Stimulated activated effector memory CD8-positive, alpha-beta T cell treated with anti-CD3 and anti-CD28 coated beads, Interleukin-12 subunit alpha, Interleukin-12 subunit beta, amount 100 ng/mL, for 72 hours (primary cell): Measurements from ENCODE around the gene STXBP4.

Source experiments
- ATAC-seq: fragments of 150-1000 bp; cut with Tn5 transposase; 2 replicates; pipeline ENCODE4 v1.10.0; 2021
- DNase-seq, 2 donors: peaks; one replicate each; pipeline ENCODE4 v3.0.0; 2021 to 2022; ENCODE audit warnings: low spot score in 2 of 2
- H3K27ac Mint-ChIP-seq: one replicate; pipeline ENCODE4 v1.8.0; 2022; ENCODE audit warnings: mild to moderate bottlenecking, mixed read lengths
- H3K36me3 Mint-ChIP-seq: one replicate; pipeline ENCODE4 v1.8.0; 2022; ENCODE audit warnings: mild to moderate bottlenecking, mixed read lengths
- H3K4me1 Mint-ChIP-seq: one replicate; pipeline ENCODE4 v1.8.0; 2022; ENCODE audit warnings: mixed read lengths
- H3K4me3 Mint-ChIP-seq: one replicate; pipeline ENCODE4 v1.8.0; 2022; ENCODE audit warnings: mild to moderate bottlenecking, mixed read lengths
- H3K9me3 Mint-ChIP-seq: one replicate; pipeline ENCODE4 v1.8.0; 2022; ENCODE audit warnings: mixed read lengths

Gene STXBP4, protein sequence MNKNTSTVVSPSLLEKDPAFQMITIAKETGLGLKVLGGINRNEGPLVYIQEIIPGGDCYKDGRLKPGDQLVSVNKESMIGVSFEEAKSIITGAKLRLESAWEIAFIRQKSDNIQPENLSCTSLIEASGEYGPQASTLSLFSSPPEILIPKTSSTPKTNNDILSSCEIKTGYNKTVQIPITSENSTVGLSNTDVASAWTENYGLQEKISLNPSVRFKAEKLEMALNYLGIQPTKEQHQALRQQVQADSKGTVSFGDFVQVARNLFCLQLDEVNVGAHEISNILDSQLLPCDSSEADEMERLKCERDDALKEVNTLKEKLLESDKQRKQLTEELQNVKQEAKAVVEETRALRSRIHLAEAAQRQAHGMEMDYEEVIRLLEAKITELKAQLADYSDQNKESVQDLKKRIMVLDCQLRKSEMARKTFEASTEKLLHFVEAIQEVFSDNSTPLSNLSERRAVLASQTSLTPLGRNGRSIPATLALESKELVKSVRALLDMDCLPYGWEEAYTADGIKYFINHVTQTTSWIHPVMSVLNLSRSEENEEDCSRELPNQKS

DNA sequence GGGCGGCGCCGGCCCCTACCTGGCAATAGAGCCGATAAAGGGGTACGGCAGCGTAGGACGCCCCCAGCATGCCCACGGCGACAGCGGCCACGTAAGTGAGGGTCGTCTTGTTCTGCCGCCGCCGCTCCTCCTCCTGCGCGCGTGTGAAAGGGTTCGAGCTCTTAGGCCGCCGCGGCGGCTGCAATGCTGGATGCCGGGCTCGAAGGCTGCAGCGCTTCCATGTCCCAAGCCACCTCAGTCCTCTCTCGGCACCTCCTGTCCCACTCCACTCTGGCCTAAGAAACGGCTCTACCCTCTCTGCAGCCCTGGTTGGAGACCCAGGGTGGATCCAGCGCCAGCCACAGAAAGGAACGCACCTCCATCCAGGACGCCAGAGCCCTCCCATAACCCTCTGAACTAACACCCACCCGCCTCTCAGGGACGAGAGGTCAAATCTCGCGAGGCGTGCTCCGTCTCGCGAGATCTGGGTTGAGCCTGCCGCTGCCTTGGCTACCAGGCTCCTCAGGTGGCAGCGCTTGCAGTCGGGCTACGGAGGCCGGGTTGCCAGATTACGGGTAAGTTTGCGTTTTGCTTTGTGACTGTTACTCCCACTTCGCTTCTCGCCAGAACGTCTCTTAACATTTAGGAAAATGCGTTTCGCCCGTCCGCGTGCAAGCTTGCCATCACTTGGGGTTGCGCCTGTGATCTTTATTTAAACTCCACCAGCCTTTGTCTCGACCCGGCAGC, at the start of gene STXBP4, which contains the start of gene COX11:
TSS of gene STXBP4 (plus strand) at position 504 of the 726 bp plus-strand sequence. CDS start 17,455 bp downstream, outside the sequence.
TSS of gene COX11 (minus strand) at position 393 of the 726 bp plus-strand sequence. CDS start at position 385, 8 bp downstream.
- ATAC-seq (peak; percentile 96), DNase-seq (peak; percentile 93 to 94)
- H3K36me3 Mint-ChIP-seq, result peaks cover 22% of the 10 kb centered on the region
- no peak within 1 kb of the TSS for H3K27ac Mint-ChIP-seq
- H3K9me3 Mint-ChIP-seq, result no peaks in the 10 kb centered on the region
- H3K4me3 Mint-ChIP-seq, result no peak within 1 kb of the TSS
- peaks cover 9% of the 10 kb centered on the region for H3K4me1 Mint-ChIP-seq

DNA sequence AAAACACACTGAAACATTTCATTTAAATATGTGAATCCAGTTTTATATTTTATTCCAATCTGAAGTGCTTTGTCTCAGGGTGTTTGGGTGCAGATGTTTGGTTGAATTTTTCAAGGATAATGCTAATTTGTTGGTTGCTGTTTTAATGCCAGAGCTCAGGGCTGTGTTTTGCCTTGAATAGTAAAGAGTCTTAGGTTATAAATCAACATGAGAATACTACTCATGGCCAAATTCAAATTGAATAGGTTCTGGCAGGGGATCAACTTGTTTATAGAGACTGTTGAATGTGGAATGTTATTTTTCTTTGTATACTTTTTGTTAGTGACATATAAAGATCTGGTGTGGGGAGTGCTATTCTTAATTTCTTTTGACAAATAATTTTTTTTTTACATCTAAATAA, 49.1 kb upstream of the STXBP4 start:
- ATAC-seq (no peak), DNase-seq (no peak)
- H3K4me1 Mint-ChIP-seq, result no peaks in the 10 kb centered on the region
- no peak overlapping the region for H3K4me3 Mint-ChIP-seq
- peaks cover 12% of the 10 kb centered on the region for H3K9me3 Mint-ChIP-seq
- no peak overlapping the region for H3K27ac Mint-ChIP-seq
- H3K36me3 Mint-ChIP-seq, result no peaks in the 10 kb centered on the region

DNA sequence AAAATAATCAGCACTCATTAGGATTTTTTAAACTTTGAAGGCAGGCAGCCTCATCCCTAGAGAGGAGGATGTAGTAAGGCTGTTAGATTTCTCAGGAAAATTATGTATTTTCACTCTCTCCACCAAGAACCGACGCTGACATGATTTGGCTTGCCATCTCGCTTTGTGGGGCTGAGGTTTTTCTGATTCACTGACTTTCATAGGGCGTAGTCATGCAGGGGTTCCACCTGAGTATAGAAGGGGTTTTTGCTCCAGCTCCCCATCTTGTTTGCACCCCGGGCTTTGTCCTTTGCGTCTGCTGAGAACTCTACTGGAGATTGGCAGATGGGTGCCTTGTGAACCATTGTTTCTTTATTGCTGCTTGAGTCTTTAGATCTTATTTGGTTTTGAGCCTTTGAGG, 47.7 kb upstream of the STXBP4 start:
- Mint-ChIP-seq H3K9me3 (peaks cover 12% of the 10 kb centered on the region), H3K36me3 (no peaks in the 10 kb centered on the region), H3K4me3 (no peak overlapping the region), H3K27ac (no peak overlapping the region), H3K4me1 (no peaks in the 10 kb centered on the region)
- ATAC-seq (no peak), DNase-seq (no peak)

DNA sequence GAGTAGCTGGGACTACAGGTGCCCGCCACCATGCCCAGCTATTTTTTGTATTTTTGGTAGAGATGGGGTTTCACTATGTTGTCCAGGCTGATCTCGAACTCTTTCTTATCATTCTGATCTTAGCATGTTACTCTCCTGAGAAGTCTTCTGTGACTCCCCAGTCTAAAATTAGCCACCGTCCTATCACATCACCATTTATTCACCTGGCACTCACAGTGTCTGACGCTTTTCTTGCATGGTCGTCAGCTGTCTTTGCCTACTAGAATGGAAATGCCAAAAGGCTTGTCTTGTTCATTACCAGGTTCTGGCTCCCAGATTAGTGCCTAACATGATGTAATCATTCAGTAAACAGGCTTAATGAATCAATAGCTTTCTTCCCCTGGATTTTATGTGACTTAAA, 44.2 kb upstream of the STXBP4 start:
- Mint-ChIP-seq H3K4me1 (no peaks in the 10 kb centered on the region), H3K27ac (no peak overlapping the region), H3K4me3 (no peak overlapping the region), H3K36me3 (no peaks in the 10 kb centered on the region), H3K9me3 (no peaks in the 10 kb centered on the region)
- DNase-seq (no peak), ATAC-seq (no peak)

DNA sequence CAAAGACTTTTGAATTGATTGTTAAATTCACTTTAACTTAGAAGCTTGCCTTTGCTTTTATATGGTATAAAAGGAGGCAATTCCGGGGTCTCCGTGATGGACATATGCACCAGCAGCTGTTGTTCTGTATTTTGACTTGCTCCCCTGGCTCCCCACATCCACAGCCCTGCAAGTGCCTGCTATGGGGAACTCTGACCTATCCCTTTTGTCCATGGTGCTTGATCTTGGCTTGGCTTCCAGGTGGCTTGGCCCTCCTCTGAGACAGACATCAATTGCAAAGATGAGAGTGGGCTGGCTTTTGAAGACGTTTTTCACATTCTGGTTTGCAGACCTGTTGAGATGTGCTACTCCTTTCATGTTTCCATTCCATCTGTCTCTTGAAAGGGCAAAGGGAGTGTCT, 41.0 kb upstream of the STXBP4 start:
- Mint-ChIP-seq H3K36me3 (no peaks in the 10 kb centered on the region), H3K4me3 (no peak overlapping the region), H3K4me1 (no peaks in the 10 kb centered on the region), H3K27ac (no peak overlapping the region), H3K9me3 (no peaks in the 10 kb centered on the region)
- ATAC-seq (no peak), DNase-seq (no peak)

DNA sequence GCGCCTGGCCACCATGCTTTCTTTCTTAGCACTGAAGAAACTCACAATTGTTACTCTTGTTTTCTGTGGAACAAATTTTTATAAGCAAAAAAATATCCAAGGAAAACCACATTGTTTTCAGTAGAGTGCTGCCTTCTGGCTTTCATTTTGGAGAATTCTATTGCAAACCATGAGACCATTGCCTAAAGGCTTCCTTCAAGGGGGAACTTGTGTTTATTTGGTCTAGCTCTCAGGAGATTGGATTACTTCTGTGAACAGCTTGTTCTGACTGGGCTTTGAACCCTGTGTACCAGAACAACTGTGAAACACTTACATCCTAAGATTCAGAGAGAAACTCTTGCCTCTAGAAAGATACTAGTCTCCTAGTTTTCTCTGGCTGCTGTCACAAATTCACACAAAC, 35.9 kb upstream of the STXBP4 start:
- no peaks in the 10 kb centered on the region for H3K4me1 Mint-ChIP-seq
- H3K36me3 Mint-ChIP-seq, result no peaks in the 10 kb centered on the region
- DNase-seq (no peak), ATAC-seq (no peak)
- H3K4me3 Mint-ChIP-seq, result no peak overlapping the region
- no peaks in the 10 kb centered on the region for H3K9me3 Mint-ChIP-seq
- H3K27ac Mint-ChIP-seq, result no peak overlapping the region

DNA sequence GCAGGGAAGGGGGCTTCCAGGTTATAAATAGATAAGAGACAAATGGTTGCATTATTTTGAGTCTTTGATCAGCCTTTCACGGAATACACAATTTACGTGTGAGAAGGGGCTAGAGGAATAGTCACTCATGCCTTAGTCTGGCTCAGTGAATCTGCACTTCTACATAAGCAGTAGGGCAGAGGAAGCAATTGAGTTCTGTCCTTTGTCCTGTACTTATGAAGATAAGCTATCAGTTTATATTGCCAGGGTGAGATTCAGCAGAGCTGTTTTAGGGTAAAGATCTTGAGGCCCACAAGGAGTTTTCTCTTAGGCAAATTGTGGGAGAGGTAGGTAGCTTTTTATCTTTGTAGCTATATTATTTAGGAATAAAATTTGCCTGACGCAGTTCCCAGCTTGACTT, 34.6 kb upstream of the STXBP4 start:
- Mint-ChIP-seq H3K27ac (no peak overlapping the region), H3K36me3 (no peaks in the 10 kb centered on the region), H3K9me3 (no peaks in the 10 kb centered on the region), H3K4me3 (no peak overlapping the region), H3K4me1 (no peaks in the 10 kb centered on the region)
- DNase-seq, result no peak
- no peak for ATAC-seq

DNA sequence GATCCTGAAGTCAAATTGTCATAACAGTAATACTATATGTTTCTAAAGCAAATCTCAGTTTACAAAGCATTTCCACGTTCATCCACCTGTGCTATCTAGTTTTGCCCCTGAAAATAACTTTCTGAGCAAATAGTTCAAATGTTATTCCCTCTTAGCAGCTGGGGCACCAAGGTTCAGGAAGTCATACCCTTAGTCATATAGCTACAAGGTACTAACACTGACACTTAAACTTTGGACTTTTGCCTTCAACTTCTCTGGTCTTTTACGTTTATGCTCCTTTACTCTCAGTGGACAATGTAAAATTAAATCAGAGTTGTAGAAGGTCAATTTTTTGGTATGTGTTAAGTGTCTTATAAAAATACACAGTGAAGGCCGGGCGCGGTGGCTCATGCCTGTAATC, 33.1 kb upstream of the STXBP4 start:
- H3K27ac Mint-ChIP-seq, result no peak overlapping the region
- no peak for DNase-seq
- H3K4me1 Mint-ChIP-seq, result no peaks in the 10 kb centered on the region
- no peak for ATAC-seq
- H3K4me3 Mint-ChIP-seq, result no peak overlapping the region
- H3K9me3 Mint-ChIP-seq, result no peaks in the 10 kb centered on the region
- H3K36me3 Mint-ChIP-seq, result no peaks in the 10 kb centered on the region

DNA sequence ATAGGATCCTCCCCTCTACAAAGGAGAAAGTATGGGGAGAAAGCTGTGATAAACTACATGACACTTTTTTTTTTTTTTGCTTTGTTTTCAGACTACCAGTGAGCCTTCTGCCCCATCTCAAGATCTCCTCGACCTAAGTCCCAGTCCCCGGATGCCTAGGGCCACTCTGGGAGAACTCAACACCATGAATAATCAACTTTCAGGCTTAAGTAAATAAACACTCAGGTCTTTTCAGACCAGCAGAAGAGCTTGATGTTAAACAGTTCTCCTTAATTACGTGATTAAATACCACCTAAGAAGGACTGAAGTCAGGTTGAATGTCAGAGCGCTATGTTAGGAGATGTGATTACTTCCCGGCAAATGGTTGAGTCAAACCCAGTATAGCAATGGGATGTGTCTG, 31.5 kb upstream of the STXBP4 start:
- Mint-ChIP-seq H3K27ac (no peak overlapping the region), H3K36me3 (no peaks in the 10 kb centered on the region), H3K9me3 (no peaks in the 10 kb centered on the region), H3K4me1 (no peaks in the 10 kb centered on the region), H3K4me3 (no peak overlapping the region)
- DNase-seq (no peak), ATAC-seq (no peak)

DNA sequence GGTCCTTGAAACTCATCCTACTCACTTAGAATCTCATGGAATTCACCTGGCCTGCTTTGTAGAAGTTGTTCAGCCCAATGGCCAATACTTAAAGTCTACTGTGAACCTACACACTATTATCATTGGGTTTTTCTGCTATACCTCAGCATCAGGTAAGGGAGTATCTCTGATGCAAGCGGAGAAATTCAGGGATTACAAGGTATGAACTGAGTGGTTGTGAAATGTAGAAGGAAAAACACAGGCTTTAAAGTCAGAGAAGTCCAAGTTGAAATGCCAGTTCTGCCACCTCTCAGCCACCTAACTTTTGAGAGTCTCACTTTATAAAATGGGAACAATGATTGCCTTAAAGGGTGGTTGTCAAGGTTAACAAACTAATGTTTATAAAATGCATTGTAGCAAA, 31.1 kb upstream of the STXBP4 start:
- Mint-ChIP-seq H3K9me3 (no peaks in the 10 kb centered on the region), H3K4me1 (no peaks in the 10 kb centered on the region), H3K4me3 (no peak overlapping the region), H3K27ac (no peak overlapping the region), H3K36me3 (no peaks in the 10 kb centered on the region)
- no peak for ATAC-seq
- no peak for DNase-seq

DNA sequence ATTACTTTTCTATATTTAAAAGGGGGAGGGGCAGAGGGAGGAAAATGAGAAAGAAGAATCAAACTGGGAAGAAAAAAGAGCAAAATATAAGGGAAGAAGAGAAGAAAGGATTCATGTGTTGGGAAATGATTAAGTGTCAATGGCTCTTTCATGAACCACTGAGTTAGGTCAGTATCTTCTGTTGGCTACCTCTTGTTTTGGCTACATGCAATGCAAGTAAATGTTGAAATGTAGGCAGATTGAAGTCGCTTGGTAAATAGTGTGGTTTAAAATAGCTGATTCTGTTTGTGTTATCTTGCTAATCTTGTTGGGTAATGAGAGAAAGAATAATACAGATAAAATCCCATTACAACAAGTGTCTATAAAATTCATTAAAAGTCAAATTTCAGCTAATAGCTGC, 27.3 kb upstream of the STXBP4 start:
- no peak overlapping the region for H3K4me3 Mint-ChIP-seq
- H3K27ac Mint-ChIP-seq, result no peak overlapping the region
- no peaks in the 10 kb centered on the region for H3K4me1 Mint-ChIP-seq
- DNase-seq, result no peak
- no peaks in the 10 kb centered on the region for H3K36me3 Mint-ChIP-seq
- H3K9me3 Mint-ChIP-seq, result no peaks in the 10 kb centered on the region
- ATAC-seq, result no peak

DNA sequence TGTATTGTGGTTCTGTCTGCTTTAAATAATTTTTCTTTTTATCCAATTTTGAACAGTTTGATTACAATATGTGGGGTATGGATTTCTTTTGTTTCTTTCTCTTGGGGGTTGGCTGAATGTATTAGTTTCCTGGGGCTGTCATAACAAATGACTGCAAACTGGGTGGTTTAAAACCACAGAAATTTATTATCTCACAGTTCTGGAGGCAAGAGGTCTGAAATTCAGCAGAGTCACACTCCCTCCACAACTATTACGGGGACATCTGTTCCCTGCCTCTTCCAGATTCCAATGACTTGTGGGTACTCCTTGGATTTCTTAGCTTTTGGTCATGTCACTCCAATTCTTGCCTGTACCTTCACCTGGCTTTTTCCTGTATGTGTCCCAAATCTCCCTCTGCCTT, 23.8 kb upstream of the STXBP4 start:
- Mint-ChIP-seq H3K27ac (no peak overlapping the region), H3K4me3 (no peak overlapping the region), H3K4me1 (peaks cover 6% of the 10 kb centered on the region), H3K36me3 (no peaks in the 10 kb centered on the region), H3K9me3 (no peaks in the 10 kb centered on the region)
- DNase-seq (no peak), ATAC-seq (no peak)

DNA sequence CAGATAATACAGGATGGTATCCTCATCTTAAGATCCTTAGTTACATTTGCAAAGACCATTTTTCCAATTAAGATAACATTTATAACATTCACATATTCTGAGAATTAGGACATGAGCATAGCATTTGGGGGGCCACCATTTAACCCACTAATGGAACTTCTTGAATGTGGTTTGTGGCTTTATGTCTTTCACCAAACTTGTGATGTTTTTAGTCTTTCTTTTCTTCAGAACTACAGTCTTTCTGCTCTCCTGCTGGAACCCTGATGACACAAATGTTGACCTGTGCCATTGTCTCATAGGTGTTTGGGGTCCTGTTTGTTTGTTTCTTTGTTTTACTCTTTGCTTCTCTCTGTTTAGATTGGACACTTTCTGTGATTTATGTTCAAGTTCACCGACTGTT, 23.3 kb upstream of the STXBP4 start:
- H3K4me1 Mint-ChIP-seq, result peaks cover 6% of the 10 kb centered on the region
- no peak overlapping the region for H3K4me3 Mint-ChIP-seq
- DNase-seq (no peak), ATAC-seq (no peak)
- no peak overlapping the region for H3K27ac Mint-ChIP-seq
- no peaks in the 10 kb centered on the region for H3K9me3 Mint-ChIP-seq
- no peaks in the 10 kb centered on the region for H3K36me3 Mint-ChIP-seq

DNA sequence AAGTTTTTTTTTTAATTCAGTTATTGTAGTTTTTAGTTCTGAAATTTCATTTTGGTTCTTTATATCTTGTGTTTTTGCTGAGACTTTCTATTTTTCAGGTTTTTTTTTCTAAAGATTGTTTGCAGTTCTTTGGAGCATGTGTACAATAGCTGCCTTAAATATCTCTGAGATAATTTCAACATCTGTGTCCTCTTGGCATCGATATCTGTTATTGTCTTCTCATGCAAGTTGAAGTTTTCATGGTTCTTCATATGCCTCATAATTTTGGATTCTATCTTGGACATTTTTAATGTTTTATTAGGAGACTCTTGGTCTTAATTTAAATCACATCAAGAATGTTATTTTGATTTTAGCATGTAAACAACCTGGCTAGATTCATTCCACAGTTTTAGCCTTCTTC, 22.9 kb upstream of the STXBP4 start:
- Mint-ChIP-seq H3K4me3 (no peak overlapping the region), H3K36me3 (no peaks in the 10 kb centered on the region), H3K4me1 (peaks cover 6% of the 10 kb centered on the region), H3K9me3 (no peaks in the 10 kb centered on the region), H3K27ac (no peak overlapping the region)
- ATAC-seq (no peak), DNase-seq (no peak)

DNA sequence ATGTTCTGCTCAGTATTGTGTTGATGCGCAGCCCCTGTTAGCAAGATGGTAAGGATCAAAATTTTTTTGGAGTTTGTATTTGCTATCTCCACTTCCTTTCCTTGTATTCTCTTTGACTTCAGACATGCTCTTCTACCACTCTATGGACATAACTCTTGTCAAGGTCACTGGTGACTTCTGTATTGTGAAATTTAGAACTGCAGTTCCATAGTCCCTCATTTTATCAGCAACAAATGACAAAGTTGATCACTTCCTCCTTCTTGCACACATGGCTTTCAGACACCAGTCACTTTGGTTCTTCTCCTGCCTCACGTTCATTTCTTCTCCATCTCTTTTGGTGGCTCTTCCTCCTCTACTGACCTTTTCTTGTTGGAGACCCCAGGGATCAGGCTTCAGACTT, 21.2 kb upstream of the STXBP4 start:
- no peaks in the 10 kb centered on the region for H3K9me3 Mint-ChIP-seq
- ATAC-seq (no peak), DNase-seq (no peak)
- peaks cover 6% of the 10 kb centered on the region for H3K4me1 Mint-ChIP-seq
- H3K36me3 Mint-ChIP-seq, result no peaks in the 10 kb centered on the region
- no peak overlapping the region for H3K27ac Mint-ChIP-seq
- H3K4me3 Mint-ChIP-seq, result no peak overlapping the region

DNA sequence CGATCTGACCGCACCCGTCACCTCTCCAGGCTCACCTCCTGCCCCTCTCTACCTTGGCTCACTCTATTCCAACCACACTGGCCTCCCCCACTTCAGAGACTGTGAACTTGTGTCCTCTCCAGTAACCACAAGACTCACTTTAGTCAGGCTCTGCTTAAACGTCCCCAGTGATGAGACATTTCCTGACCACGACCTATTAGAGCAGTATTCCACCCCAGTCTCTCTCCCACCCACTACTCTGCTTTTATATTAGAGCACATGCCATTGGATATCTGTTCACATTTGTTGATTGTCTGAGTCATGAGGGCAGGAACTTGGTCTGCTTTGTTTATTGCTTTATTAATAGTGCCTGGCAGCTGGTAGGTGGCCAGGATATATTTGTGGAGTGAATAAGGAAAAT, 20.2 kb upstream of the STXBP4 start:
- H3K9me3 Mint-ChIP-seq, result no peaks in the 10 kb centered on the region
- H3K36me3 Mint-ChIP-seq, result no peaks in the 10 kb centered on the region
- no peak overlapping the region for H3K4me3 Mint-ChIP-seq
- peaks cover 6% of the 10 kb centered on the region for H3K4me1 Mint-ChIP-seq
- ATAC-seq (peak; percentile 89), DNase-seq (no peak)
- no peak overlapping the region for H3K27ac Mint-ChIP-seq
